H9 (cell line): ENCODE results near the gene DAB2IP. TPM values are rescaled to one million over a fixed set of nuclear protein-coding genes. Genes with fewer than 3 reads are reported as not detected.
A peak's percentile ranks its signal among the peaks of the same experiment; 100 is the strongest.

Experiments
- DNase-seq: peaks from one replicate; pipeline ENCODE4 v3.0.0-alpha.2; 2017
- H2AFZ ChIP-seq: one replicate; pipeline ENCODE4 v1.6.1; 2013; ENCODE audit warnings: mild to moderate bottlenecking, low read length, control low read depth, moderate library complexity
- H2AK5ac ChIP-seq: 2 replicates; pipeline ENCODE4 v1.6.1; 2013; ENCODE audit warnings: low read length, control low read depth, mixed read lengths; ENCODE audit not compliant: insufficient read length
- H2BK120ac ChIP-seq: one replicate; pipeline ENCODE4 v1.6.1; 2013; ENCODE audit warnings: low read depth, mild to moderate bottlenecking, low read length, control low read depth, inconsistent platforms; ENCODE audit not compliant: poor library complexity, severe bottlenecking
- H2BK12ac ChIP-seq: 2 replicates; pipeline ENCODE4 v1.6.1; 2013; ENCODE audit warnings: low read length, control low read depth, mixed read lengths, low read depth; ENCODE audit not compliant: insufficient read length
- H2BK15ac ChIP-seq: 2 replicates; pipeline ENCODE4 v1.6.1; 2013; ENCODE audit warnings: low read depth, low read length, control low read depth
- H2BK20ac ChIP-seq: one replicate; pipeline ENCODE4 v1.6.1; 2013; ENCODE audit warnings: low read depth, mild to moderate bottlenecking, low read length, control low read depth, inconsistent platforms; ENCODE audit not compliant: poor library complexity, severe bottlenecking
- H2BK5ac ChIP-seq: 2 replicates; pipeline ENCODE4 v1.6.1; 2013; ENCODE audit warnings: low read length, control low read depth, mixed read lengths; ENCODE audit not compliant: insufficient read length
- H3K14ac ChIP-seq: 2 replicates; pipeline ENCODE4 v1.6.1; 2013; ENCODE audit warnings: low read length, control low read depth; ENCODE audit not compliant: insufficient read depth
- H3K18ac ChIP-seq: 2 replicates; pipeline ENCODE4 v1.6.1; 2013; ENCODE audit warnings: low read depth, mild to moderate bottlenecking, mixed read lengths, low read length, control low read depth; ENCODE audit not compliant: insufficient read length
- H3K23ac ChIP-seq: 2 replicates; pipeline ENCODE4 v1.6.1; 2013; ENCODE audit warnings: low read length, control low read depth, mixed read lengths, low read depth; ENCODE audit not compliant: insufficient read length
- H3K23me2 ChIP-seq: 2 replicates; pipeline ENCODE4 v1.6.1; 2013; ENCODE audit warnings: low read depth, mild to moderate bottlenecking, mixed read lengths, low read length, control low read depth; ENCODE audit not compliant: insufficient read length, poor library complexity, severe bottlenecking
- H3K27ac ChIP-seq: 2 replicates; pipeline ENCODE4 v1.5.1; 2013; ENCODE audit warnings: low read length, control low read depth, mixed read lengths, low read depth; ENCODE audit not compliant: insufficient read length
- H3K27me3 ChIP-seq: 2 replicates; pipeline ENCODE4 v1.6.1; 2013; ENCODE audit warnings: low read length, control low read depth, inconsistent platforms; ENCODE audit not compliant: insufficient read depth
- H3K4ac ChIP-seq: 2 replicates; pipeline ENCODE4 v1.6.1; 2013; ENCODE audit warnings: low read depth, mild to moderate bottlenecking, control low read depth, inconsistent platforms, low read length, moderate library complexity
- H3K4me1 ChIP-seq: 2 replicates; pipeline ENCODE4 v1.6.1; 2013; ENCODE audit warnings: low read length, control low read depth, inconsistent platforms; ENCODE audit not compliant: insufficient read depth
- H3K4me2 ChIP-seq: 2 replicates; pipeline ENCODE4 v1.6.1; 2013; ENCODE audit warnings: low read length, control low read depth, mixed read lengths; ENCODE audit not compliant: insufficient read length, insufficient read depth
- H3K56ac ChIP-seq: 2 replicates; pipeline ENCODE4 v1.6.1; 2013; ENCODE audit warnings: low read depth, mild to moderate bottlenecking, mixed read lengths, low read length, control low read depth; ENCODE audit not compliant: insufficient read length
- H3K79me1 ChIP-seq: 2 replicates; pipeline ENCODE4 v1.6.1; 2013; ENCODE audit warnings: low read depth, mild to moderate bottlenecking, moderate library complexity, low read length, control low read depth, inconsistent platforms; ENCODE audit not compliant: insufficient read depth, poor library complexity, severe bottlenecking
- H3K79me2 ChIP-seq: 2 replicates; pipeline ENCODE4 v1.6.1; 2013; ENCODE audit warnings: low read length, control low read depth, inconsistent platforms; ENCODE audit not compliant: insufficient read depth
- H3K9ac ChIP-seq: 2 replicates; pipeline ENCODE4 v1.6.1; 2013; ENCODE audit warnings: low read length, control low read depth, mixed read lengths; ENCODE audit not compliant: insufficient read length; ENCODE audit errors: extremely low read depth
- H3K9me3 ChIP-seq: one replicate; pipeline ENCODE4 v1.6.1; 2013; ENCODE audit warnings: low read depth, low read length, inconsistent platforms; ENCODE audit not compliant: control insufficient read depth
- H3T11ph ChIP-seq: one replicate; pipeline ENCODE4 v1.6.1; 2013; ENCODE audit warnings: mild to moderate bottlenecking, low read length, control low read depth, inconsistent platforms
- H4K20me1 ChIP-seq: one replicate; pipeline ENCODE4 v1.6.1; 2013; ENCODE audit not compliant: control insufficient read depth, insufficient read length, insufficient read depth
- H4K5ac ChIP-seq: 2 replicates; pipeline ENCODE4 v1.6.1; 2013; ENCODE audit warnings: low read depth, mild to moderate bottlenecking, mixed read lengths, low read length, control low read depth; ENCODE audit not compliant: insufficient read length
- H4K8ac ChIP-seq: replicated peaks from 2 replicates; pipeline ENCODE4 v1.6.1; 2013; ENCODE audit warnings: low read length, control low read depth, mixed read lengths, low read depth; ENCODE audit not compliant: insufficient read length
- H4K91ac ChIP-seq: 2 replicates; pipeline ENCODE4 v1.6.1; 2013; ENCODE audit warnings: low read depth, mild to moderate bottlenecking, moderate library complexity, mixed read lengths, low read length, control low read depth; ENCODE audit not compliant: insufficient read length
- H3K27ac Mint-ChIP-seq, 3 experiments: 2 replicates in 2 of 3; 3 replicates in 1 of 3; pipeline ENCODE4 v1.8.0; 2020 to 2021; ENCODE audit warnings: mixed read lengths in 3 of 3, mild to moderate bottlenecking in 1 of 3, moderate library complexity in 1 of 3
- H3K27me3 Mint-ChIP-seq: 2 replicates; pipeline ENCODE4 v1.8.0; 2021; ENCODE audit warnings: low read depth, mild to moderate bottlenecking, moderate library complexity, mixed read lengths
- H3K36me3 Mint-ChIP-seq, 3 experiments: 2 replicates in 2 of 3; 3 replicates in 1 of 3; pipeline ENCODE4 v1.8.0; 2020 to 2021; ENCODE audit warnings: low read depth in 3 of 3, mixed read lengths in 3 of 3; ENCODE audit not compliant: insufficient read depth in 1 of 3
- H3K4me1 Mint-ChIP-seq, 2 experiments: 2 replicates each; pipeline ENCODE4 v1.8.0; 2020; ENCODE audit warnings: mixed read lengths in 2 of 2
- H3K4me3 Mint-ChIP-seq, 2 experiments: 2 replicates in 1 of 2; 3 replicates in 1 of 2; pipeline ENCODE4 v1.8.0; 2020 to 2021; ENCODE audit warnings: mild to moderate bottlenecking in 2 of 2, mixed read lengths in 2 of 2, moderate library complexity in 1 of 2
- H3K9me3 Mint-ChIP-seq, 2 experiments: 2 replicates in 1 of 2; 3 replicates in 1 of 2; pipeline ENCODE4 v1.8.0; 2020; ENCODE audit warnings: mild to moderate bottlenecking in 2 of 2, mixed read lengths in 2 of 2, moderate library complexity in 1 of 2
- WGBS: extraction: QIAGEN DNeasy Blood & Tissue Kit; methylation state at CpG from one replicate; pipeline ENCODE4 v1.1.7; 2013; ENCODE audit warnings: missing lambda C conversion rate, low lambda C conversion rate, mixed read lengths; ENCODE audit not compliant: insufficient read length; ENCODE audit errors: extremely low coverage; 5-methylcytosine and 5-hydroxymethylcytosine counted together
- total RNA-seq: library from RNA; stranded (reverse); gene quantifications from 2 replicates; pipeline ENCODE4 v1.2.1, GENCODE V29; 2021
- TF ChIP-seq, protein P1 (sequence below): fragments of 200-600 bp; sonication (generic); conservative IDR thresholded peaks from 3 replicates; pipeline ENCODE4 v1.8.0; 2021; ENCODE audit warnings: antibody characterized with exemption, mild to moderate bottlenecking

Gene DAB2IP
- total RNA-seq, 1 experiment from 2014 or later = 22.6 TPM

DNA sequence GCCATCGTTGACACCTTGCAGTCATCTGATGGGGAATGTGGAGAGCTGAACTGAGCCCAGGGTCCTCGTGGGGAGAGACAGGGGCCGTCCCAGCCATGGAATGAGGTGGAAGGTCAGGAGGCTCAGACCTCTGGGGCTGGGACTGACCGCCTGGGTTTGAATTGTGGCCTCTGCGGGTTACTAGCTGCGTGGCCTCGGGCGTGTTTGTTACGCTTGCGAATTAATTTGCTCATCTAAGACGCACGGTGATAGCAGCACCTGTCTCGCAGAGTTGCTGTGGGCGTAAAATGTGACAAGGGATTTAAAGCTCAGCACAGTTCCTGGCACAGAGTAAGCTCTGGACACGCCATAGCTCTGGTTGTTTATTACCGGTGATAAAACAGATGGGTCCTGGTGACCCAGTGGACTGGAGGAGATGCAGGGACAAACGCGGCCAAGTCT lies 19.4 kb upstream of the DAB2IP start:
- no peak overlapping the region for H3K9ac ChIP-seq
- no peak overlapping the region for H3K14ac ChIP-seq
- no peak overlapping the region for H3K18ac ChIP-seq
- no peak overlapping the region for H3K56ac ChIP-seq
- H2AK5ac ChIP-seq = no peak overlapping the region
- no peak for DNase-seq
- H4K8ac ChIP-seq = no peak overlapping the region
- no CpG with 5 or more reads among the region's 18 CpGs for WGBS
- TF ChIP-seq, protein P1, sequence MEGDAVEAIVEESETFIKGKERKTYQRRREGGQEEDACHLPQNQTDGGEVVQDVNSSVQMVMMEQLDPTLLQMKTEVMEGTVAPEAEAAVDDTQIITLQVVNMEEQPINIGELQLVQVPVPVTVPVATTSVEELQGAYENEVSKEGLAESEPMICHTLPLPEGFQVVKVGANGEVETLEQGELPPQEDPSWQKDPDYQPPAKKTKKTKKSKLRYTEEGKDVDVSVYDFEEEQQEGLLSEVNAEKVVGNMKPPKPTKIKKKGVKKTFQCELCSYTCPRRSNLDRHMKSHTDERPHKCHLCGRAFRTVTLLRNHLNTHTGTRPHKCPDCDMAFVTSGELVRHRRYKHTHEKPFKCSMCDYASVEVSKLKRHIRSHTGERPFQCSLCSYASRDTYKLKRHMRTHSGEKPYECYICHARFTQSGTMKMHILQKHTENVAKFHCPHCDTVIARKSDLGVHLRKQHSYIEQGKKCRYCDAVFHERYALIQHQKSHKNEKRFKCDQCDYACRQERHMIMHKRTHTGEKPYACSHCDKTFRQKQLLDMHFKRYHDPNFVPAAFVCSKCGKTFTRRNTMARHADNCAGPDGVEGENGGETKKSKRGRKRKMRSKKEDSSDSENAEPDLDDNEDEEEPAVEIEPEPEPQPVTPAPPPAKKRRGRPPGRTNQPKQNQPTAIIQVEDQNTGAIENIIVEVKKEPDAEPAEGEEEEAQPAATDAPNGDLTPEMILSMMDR = no peak
- no peak overlapping the region for H4K5ac ChIP-seq
- Mint-ChIP-seq H3K27ac (peak overlapping the region in 2 of 3 experiments; percentile 62 to 79; a peak in 3 of 7 replicates), H3K4me3 (no peak overlapping the region), H3K4me1 (peaks cover 22 to 29% of the 10 kb centered on the region in 2 experiments), H3K9me3 (no peaks in the 10 kb centered on the region; a peak in 1 of 5 replicates), H3K27me3 (no peaks in the 10 kb centered on the region; the same call in 1 of the 2 replicates), H3K36me3 (no peaks in the 10 kb centered on the region)
- H2BK120ac ChIP-seq = no peak overlapping the region
- H3K23ac ChIP-seq = no peak overlapping the region
- H4K91ac ChIP-seq = no peak overlapping the region
- no peaks in the 10 kb centered on the region for H3K79me2 ChIP-seq
- H2BK5ac ChIP-seq = no peak overlapping the region
- H2BK15ac ChIP-seq = no peak overlapping the region
- no peak overlapping the region for H3K4ac ChIP-seq
- H3K23me2 ChIP-seq = peaks cover 3% of the 10 kb centered on the region
- no peaks in the 10 kb centered on the region for H3K79me1 ChIP-seq
- H3T11ph ChIP-seq = no peak overlapping the region
- no peak overlapping the region for H2BK20ac ChIP-seq
- no peak overlapping the region for H2BK12ac ChIP-seq
- H2AFZ ChIP-seq = no peak overlapping the region
- H3K4me1 ChIP-seq = no peaks in the 10 kb centered on the region
- no peaks in the 10 kb centered on the region for H3K9me3 ChIP-seq
- H3K27ac ChIP-seq = no peak overlapping the region
- H3K4me2 ChIP-seq = no peak overlapping the region
- no peaks in the 10 kb centered on the region for H4K20me1 ChIP-seq
- H3K27me3 ChIP-seq = no peaks in the 10 kb centered on the region
